Activated CD4-positive, alpha-beta T cell treated with anti-CD3 and anti-CD28 coated beads, Interleukin-2, amount 50 U/mL, for 16 hours (primary cell): Measurements from ENCODE around the gene AKT3.

Experiments
- DNase-seq: peaks from one replicate; pipeline ENCODE4 v3.0.0-alpha.2; 2020

Gene AKT3

DNA sequence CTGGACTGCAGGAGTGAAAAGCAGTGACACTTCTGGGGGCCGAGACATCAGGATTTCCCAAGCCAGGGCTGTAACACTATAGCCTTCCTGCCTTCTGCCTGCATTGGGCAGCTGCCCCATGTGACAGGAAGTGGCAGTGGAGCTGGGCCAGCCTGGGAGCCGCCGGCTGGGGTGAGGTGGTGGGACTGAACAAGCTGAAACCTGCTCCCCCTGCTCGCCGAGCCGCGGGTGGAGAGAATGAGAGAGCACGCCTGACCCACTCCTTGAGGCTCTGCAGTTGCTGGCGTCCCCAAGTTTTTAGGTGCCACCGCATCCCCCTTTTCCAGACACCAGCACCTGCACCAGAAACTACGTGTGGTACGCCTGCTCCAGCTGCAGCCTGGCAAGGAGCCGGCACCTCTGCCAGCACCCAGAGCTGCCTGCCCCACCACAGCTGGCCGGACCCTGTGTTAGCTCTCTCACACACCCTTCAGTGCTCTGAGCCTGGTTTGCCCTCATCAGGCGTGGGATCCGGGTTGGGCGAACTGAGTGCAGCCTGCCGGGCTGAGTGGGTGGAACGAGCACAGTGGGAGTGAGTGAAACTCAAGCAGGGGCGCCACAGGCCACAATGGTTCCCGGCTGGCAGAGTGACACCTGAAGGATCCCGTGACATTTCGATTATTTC, 119.4 kb downstream of the AKT3 start:
- no peak for DNase-seq

DNA sequence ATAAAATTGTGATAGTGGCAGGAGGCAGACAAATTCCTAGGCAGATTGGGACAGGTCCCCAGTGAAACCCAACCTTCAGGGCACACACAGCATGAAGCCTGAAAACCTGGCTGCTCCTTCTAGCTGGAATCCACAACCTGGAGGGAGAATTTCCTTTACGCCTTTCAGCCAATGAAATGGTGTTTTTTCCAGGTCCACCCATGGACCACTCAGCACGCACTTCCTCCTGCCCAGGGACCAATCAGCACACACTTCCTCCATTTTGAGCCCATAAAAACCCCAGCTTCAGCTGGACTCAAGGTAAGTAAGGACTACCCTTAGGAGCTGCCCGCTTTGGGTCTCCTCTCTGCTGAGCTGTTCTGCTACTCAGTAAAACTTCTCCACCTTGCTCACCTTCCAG, 120.1 kb downstream of the AKT3 start:
- no peak for DNase-seq

GRCh38 chr1:243727503-243728203, 122.4 kb downstream of the AKT3 start:
- no peak for DNase-seq

GRCh38 chr1:243726806-243727502, 123.1 kb downstream of the AKT3 start:
- DNase-seq, result no peak

- DNase-seq, result no peak
Measured at GRCh38 chr1:243725846-243726245, 124.2 kb downstream of the AKT3 start.

GRCh38 chr1:243725075-243725474, 125.0 kb downstream of the AKT3 start:
- DNase-seq, result no peak

GRCh38 chr1:243723458-243724043, 126.5 kb downstream of the AKT3 start:
- no peak for DNase-seq

DNA sequence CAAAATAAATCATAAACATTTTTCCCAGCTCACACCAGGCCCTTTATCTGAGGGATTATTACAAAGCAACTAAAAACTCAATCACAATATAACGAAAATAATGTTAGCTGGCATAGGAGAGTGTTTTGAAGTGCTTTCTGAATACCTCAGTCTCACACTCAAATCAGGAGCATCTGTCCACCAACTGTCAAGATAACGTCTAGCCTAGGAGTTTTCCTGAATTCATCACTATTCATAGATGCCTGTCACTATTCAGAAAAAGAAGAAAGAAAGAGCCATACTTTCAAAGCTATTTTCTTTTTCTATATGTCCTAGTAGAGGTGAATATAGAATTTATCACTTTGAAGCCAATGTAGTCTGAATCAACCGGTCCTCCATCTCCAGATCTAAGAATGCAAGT, 127.0 kb downstream of the AKT3 start:
- DNase-seq, result no peak

DNA sequence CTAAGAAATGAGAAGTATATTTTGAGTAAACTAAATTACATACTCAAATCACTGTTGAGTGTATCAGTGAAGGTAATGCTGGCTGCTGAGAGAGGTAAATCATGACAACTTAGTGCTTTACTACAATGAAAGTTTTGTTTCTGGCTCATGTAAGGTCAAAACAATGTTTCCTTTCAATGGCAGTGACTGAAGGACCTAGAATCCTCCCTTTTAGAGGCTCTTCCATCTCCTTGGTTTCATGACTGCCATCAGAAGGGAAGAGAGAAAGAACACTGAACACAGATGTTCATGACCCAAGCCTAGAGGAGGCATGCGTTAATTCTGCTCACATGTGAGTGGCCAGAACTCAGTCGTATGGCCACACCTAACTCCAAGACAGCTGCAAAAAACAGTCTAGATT, 130.6 kb downstream of the AKT3 start:
- DNase-seq, result no peak

DNA sequence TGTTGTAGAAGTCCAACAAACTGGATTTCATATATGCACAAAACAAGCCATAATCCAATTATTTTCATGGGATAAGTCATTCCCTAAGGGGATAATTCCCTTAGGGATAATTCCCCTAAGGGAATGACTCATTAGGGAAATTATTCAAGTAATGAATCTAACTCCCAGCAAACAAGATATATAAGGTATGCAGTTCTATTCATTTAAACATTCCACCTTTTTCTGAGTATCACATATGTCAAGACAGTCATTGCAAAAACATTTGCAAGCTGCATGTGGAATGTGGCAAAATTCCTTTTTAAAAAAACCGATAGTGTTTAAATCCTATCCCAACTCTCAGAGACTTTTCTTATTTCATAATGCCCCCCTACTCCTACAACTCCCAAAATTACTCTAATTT, 131.2 kb downstream of the AKT3 start:
- DNase-seq, result no peak

DNA sequence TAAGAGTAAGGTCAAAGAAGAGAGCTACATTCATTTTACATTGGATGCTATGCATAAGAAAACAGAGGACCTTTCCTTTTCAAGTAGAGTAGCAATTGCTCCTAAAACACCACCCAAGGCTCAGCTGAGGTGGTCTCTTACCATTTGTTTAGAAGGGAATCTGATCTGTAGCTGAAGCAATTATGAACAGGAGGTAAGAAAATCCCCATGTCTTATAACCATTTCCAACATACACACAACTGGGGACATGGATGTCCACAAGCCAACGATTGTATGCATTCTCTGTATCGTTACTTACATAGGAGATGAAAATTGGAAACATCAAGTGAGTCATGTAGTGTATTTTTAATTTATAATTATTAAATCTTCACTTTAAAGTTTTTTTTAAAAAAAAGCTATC, 132.0 kb downstream of the AKT3 start:
- DNase-seq, result no peak

DNA sequence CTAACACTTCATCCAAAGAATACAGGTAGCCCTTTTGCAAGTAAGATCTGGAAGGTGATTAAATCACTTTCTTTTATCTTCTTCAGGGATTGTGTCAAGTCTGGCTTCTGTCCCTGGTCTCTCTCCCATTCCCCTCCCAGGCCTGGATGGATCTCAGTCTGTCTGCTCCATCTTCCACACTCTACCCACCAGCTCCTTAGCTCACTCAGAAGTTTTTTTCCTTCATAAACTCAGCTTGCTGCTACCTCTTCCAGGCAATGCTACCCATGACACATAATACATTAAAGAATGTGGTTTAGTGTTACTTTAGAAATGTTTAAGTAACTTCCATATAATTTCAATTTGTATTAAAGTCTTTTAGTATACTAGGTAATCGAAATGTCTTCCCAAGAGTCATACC, 133.1 kb downstream of the AKT3 start:
- DNase-seq, result no peak

DNA sequence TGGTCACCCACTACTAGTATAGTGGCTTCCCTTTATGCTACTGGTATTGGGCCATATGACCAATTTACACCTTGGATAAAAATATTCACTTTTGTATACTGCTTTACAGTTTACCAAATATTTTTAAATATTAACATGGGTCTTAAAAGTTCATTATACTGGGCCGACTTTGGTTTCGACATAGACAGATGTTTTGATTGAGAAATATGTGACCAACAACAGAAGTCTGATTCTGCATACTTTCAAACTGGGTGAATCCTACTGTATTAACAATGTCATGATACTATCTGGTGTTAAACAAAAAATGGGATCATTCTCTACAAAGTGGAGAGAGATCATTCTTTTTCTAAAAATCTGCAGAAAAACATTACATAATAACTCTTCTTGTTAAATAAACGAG, 134.8 kb downstream of the AKT3 start:
- DNase-seq, result no peak

DNA sequence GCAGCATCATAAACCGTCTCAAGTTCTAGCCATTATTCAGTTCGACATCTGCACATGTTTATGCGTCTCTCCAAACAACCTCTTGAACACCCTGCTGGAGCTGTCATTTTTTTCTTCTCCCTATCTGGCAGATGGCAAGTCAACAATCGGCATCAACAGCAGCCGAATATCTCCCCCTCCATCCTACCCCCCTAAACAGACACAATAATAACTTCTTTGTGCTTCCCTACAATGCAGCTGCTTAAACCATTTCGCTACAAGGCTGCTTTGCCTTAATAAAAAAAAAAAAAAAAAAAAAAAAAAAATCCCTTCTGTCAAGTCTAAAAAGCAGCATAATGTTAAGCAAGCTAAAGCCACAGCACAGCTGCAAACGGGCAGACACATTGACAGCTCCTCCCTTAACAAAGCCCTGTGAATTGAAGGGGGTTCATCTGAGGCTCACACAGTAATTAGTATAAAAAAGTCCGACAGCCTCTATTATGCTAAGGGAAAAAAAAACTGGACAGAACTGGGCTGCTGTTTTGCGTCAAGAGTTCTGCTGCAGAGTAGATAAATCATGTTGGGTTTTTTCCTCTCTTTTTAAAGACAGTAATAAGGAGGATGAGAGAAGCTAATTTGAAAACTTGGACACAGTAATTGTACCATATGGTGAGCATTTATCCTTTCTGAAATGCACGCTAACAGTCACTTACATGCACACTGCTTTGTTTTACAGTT, 136.4 kb downstream of the AKT3 start:
- no peak for DNase-seq

GRCh38 chr1:243712941-243713340, 137.1 kb downstream of the AKT3 start:
- DNase-seq, result no peak

- no peak for DNase-seq
Measured at GRCh38 chr1:243712242-243712641, 137.8 kb downstream of the AKT3 start.

GRCh38 chr1:243710467-243710866, 139.6 kb downstream of the AKT3 start:
- no peak for DNase-seq

DNA sequence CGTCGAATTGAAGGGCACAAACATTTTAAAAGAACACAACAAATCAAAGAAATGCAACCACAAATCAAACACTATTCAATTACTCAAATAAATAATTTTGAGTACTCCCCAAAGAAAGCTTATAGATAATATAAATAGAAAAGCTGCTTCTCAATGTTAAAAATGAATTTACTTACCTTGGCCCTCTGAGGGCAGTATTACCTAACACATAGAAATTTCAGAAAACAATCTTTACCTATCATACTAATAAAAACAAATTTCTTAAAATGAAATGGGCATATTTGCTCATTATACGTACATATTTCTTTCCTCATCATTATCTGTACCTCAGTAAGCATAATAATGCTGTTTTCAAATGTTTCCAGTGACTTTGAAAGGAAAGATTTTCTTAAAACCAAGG, 141.8 kb downstream of the AKT3 start:
- no peak for DNase-seq

DNA sequence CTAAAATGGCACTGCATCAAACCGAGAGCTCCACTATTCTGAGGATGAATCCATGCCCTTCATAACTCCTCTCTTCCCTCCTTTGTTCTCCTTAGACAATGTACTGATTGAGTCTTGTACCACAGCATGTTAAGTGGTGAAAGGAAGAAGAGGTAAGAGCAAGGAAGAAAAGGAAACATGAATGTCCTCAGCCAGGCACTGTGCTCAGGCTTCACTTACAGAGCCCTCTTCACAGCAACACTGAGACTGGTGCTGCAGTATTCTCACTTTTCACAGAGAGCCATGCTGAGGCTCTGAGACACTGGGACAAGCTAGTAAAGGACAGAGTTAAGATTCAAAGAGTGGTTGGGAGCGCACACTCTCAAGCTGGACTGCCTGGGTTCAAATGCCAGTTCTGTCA, 143.5 kb downstream of the AKT3 start:
- DNase-seq, result no peak

DNA sequence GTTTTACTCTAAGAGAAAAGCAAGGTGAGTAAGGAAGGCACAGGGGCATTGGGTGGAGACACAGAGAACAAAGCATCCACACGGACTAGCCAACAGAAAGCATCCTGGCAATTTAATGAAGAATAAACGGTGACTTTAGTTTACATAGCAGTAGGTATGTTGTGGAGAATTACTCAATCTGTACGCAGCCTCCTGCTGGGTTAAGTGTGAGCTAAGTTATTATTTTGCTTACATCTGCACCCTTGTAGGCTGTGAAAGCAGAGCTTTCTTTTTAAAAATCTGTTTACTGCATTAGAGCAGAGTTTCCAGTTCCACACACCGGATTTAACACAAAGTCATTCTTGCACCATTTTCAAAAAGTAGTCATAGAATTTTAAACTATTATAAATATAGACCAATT, 144.5 kb downstream of the AKT3 start:
- DNase-seq, result no peak

DNA sequence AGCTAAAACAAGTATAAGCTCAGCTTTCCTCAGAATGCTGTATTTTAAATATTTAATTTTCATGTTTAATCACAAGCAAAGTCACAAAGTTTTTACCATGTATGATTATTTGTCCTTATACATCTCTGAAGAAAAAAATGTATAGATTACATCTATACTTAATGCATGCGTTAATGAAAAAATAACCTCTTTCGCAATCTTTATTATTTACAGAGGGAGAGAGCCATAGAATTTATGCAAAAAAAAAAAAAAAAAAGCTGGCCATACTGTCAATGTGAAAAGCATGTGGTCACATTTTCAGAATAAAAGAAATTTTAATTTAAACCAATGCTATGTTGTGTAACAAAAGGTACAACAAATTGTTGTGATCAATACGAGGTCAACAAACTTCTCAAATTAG, 148.2 kb downstream of the AKT3 start:
- no peak for DNase-seq

DNA sequence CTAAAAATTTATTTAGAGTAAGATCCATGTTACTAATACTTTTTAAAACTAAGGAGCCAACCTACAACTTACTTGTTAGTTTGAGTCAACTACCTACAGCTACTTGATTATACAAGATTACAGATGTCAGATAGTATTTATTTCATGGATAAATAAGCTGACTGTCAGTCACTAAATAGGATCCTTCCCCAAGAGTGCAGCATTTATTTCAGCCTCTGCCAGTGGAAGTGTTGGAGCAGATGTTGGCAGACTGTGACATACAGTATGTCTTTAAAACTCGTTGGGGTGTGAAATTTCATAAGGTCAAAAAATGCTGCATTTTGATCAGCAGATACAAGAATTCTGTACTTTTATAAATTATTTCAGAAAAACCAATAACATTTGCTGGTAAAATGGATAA, 156.2 kb downstream of the AKT3 start:
- no peak for DNase-seq

DNA sequence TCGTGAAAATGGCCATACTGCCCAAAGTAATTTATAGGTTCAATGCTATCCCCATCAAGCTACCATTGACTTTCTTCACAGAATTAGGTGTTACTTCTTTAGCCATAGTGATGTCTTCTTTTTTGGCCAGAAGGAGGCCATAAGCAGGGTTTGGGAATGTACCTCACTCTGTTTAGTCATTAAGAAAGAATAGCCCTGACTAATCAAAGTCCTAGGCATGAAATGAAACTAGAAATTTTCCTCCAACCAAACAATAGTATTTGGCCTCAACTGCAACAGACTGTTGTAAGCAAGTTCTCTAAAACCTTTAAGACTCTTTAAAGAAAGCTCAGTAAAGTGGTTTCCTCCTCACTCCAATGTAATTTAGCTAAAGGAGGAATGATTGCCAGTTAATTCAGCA, 163.9 kb downstream of the AKT3 start:
- DNase-seq, result peak; percentile 11
